Body of pancreas (tissue), 4 donors: ENCODE results near the gene WDR75. TPM values are rescaled to one million over a fixed set of nuclear protein-coding genes. Genes with fewer than 3 reads are reported as not detected.
"Not testable (repeated sequence)": the region's sequence is repeated elsewhere in the genome, so short reads cannot be mapped to it uniquely, and the experiment has no call there.

Experiments
- ATAC-seq: fragments of 150-250 bp; one replicate; pipeline ENCODE4 v1.9.1; 2016
- DNase-seq, 4 donors: peaks; one replicate each; pipeline ENCODE4 v3.0.0-alpha.2; 2019
- H3K27ac ChIP-seq, 4 donors: fragments of 200-600 bp; sonication (generic); 1 replicate in 3 of 4; 2 replicates in 1 of 4; pipeline versions ENCODE4 v1.5.1 to v1.6.1; 2016 to 2019; ENCODE audit warnings: mild to moderate bottlenecking in 1 of 4, mixed read lengths in 1 of 4, moderate library complexity in 1 of 4
- H3K27me3 ChIP-seq, 2 donors: fragments of 200-600 bp; sonication (generic); one replicate each; pipeline ENCODE4 v1.6.0; 2016; ENCODE audit warnings: mild to moderate bottlenecking in 1 of 2
- H3K36me3 ChIP-seq, 2 donors: fragments of 200-600 bp; sonication (generic); replicated peaks in 1 of 2; 2 replicates each; pipeline ENCODE4 v1.5.1; 2016; ENCODE audit warnings: low read depth in 2 of 2; ENCODE audit not compliant: insufficient read depth in 1 of 2
- H3K4me1 ChIP-seq: fragments of 200-600 bp; sonication (generic); one replicate; pipeline ENCODE4 v1.6.0; 2016
- H3K4me3 ChIP-seq, 2 donors: fragments of 200-600 bp; sonication (generic); 1 replicate in 1 of 2; 2 replicates in 1 of 2; pipeline ENCODE4 v1.5.1; 2016 to 2019
- H3K9me3 ChIP-seq, 3 donors: fragments of 200-600 bp; sonication (generic); 1 replicate in 2 of 3; 2 replicates in 1 of 3; pipeline ENCODE4 v1.5.1; 2016
- CTCF ChIP-seq, 7 experiments: fragments of 450-650 bp in 4 of 7; fragments of 200-600 bp in 3 of 7; sonication (generic) in 3 of 7; IDR thresholded peaks; one replicate each; pipeline ENCODE4 v1.5.1; 2016 to 2019; ENCODE audit warnings: antibody characterized with exemption in 7 of 7
- POLR2A ChIP-seq, 3 donors: fragments of 450-650 bp; IDR thresholded peaks; one replicate each; pipeline ENCODE4 v1.6.1; 2016; ENCODE audit warnings: antibody characterized with exemption in 3 of 3, mild to moderate bottlenecking in 2 of 3
- WGBS, 2 donors: methylation state at CpG; one replicate each; pipeline ENCODE4 v1.1.5; 2017; 5-methylcytosine and 5-hydroxymethylcytosine counted together
- intact Hi-C: fragments of 100-400 bp; cut with DNase I; formaldehyde crosslinking; loops from one replicate; pipeline ENCODE4 v1.15.1; 2023
- total RNA-seq, 2 donors: library from RNA; depleted of rRNA; stranded (reverse); fragments of >200 nt; gene quantifications; one replicate each; pipeline ENCODE4 v1.1.0, GENCODE V29; 2016

WDR75 gene
- total RNA-seq, 2 donors from 2014 or later = 14.2 to 26.2 TPM

- no peaks in the 10 kb centered on the region for H3K9me3 ChIP-seq
- no peak for ATAC-seq
- TF ChIP-seq POLR2A (IDR thresholded peaks at IDR 0.05) (no peak), CTCF (IDR thresholded peaks at IDR 0.05) (no peak)
- H3K27ac ChIP-seq = no peak overlapping the region
- WGBS, 2 donors = 83 to 84% methylated on average over 4 of the region's 4 CpGs
- peaks cover 6 to 17% of the 10 kb centered on the region in 2 donors for H3K36me3 ChIP-seq
- intact Hi-C loops = no loop called here
- H3K27me3 ChIP-seq = no peaks in the 10 kb centered on the region
- H3K4me1 ChIP-seq = no peaks in the 10 kb centered on the region
- no peak overlapping the region for H3K4me3 ChIP-seq
- no peak for DNase-seq
Observed at GRCh38 chr2:189474526-189474925, 33.3 kb downstream of the WDR75 start.

- intact Hi-C loops = no loop called here
- TF ChIP-seq CTCF (IDR thresholded peaks at IDR 0.05) = no peak
- no peak for TF ChIP-seq POLR2A (IDR thresholded peaks at IDR 0.05)
Observed at GRCh38 chr2:189477756-189478155, 36.5 kb downstream of the WDR75 start.

GRCh38 chr2:189478289-189478688, 37.0 kb downstream of the WDR75 start:
- H3K4me1 ChIP-seq, H3K27me3 ChIP-seq, H3K4me3 ChIP-seq, H3K36me3 ChIP-seq, intact Hi-C loops, H3K27ac ChIP-seq, H3K9me3 ChIP-seq, DNase-seq, ATAC-seq: not testable (repeated sequence)
- 94 to 96% methylated on average over 5 of the region's 5 CpGs for WGBS, 2 donors

More at GRCh38 chr2:189477756-189478155, 36.5 kb downstream of the WDR75 start:
- no peak for DNase-seq
- H3K27ac ChIP-seq = no peak overlapping the region
- WGBS, 2 donors = 100% methylated on average over 1 of the region's 1 CpG
- no peak overlapping the region for H3K4me3 ChIP-seq
- H3K27me3 ChIP-seq = no peaks in the 10 kb centered on the region
- no peaks in the 10 kb centered on the region for H3K4me1 ChIP-seq
- H3K9me3 ChIP-seq = no peaks in the 10 kb centered on the region
- H3K36me3 ChIP-seq = peaks cover 0 to 9% of the 10 kb centered on the region in 2 donors
- ATAC-seq = no peak

GRCh38 chr2:189481071-189481470, 39.8 kb downstream of the WDR75 start:
- Histone ChIP-seq H3K4me3 (no peak overlapping the region), H3K27me3 (no peaks in the 10 kb centered on the region), H3K36me3 (no peaks in the 10 kb centered on the region), H3K4me1 (no peaks in the 10 kb centered on the region), H3K9me3 (no peaks in the 10 kb centered on the region), H3K27ac (no peak overlapping the region)
- intact Hi-C loops = no loop called here
- ATAC-seq (no peak), DNase-seq (no peak)
- TF ChIP-seq POLR2A (IDR thresholded peaks at IDR 0.05) (no peak), CTCF (IDR thresholded peaks at IDR 0.05) (no peak)
- WGBS, 2 donors = 52 to 64% methylated on average over 1 of the region's 1 CpG

- ATAC-seq (no peak), DNase-seq (no peak)
- TF ChIP-seq POLR2A (IDR thresholded peaks at IDR 0.05) (no peak), CTCF (IDR thresholded peaks at IDR 0.05) (no peak)
- no peaks in the 10 kb centered on the region for H3K36me3 ChIP-seq
- no peak overlapping the region for H3K4me3 ChIP-seq
- no peak overlapping the region for H3K27ac ChIP-seq
- WGBS, 2 donors = 20 to 72% methylated on average over 1 to 4 of the region's 4 CpGs
- no peaks in the 10 kb centered on the region for H3K4me1 ChIP-seq
- H3K9me3 ChIP-seq = no peaks in the 10 kb centered on the region
- intact Hi-C loops = no loop called here
- H3K27me3 ChIP-seq = no peaks in the 10 kb centered on the region
Observed at GRCh38 chr2:189483571-189483970, 42.3 kb downstream of the WDR75 start.
